DMS 273 (cell line): ENCODE measurements around the gene OR4D2.
"Not testable (repeated sequence)": the region's sequence is repeated elsewhere in the genome, so short reads cannot be mapped to it uniquely, and the experiment has no call there.

Experiments used
- DNase-seq: peaks from one replicate; lab custom pipeline; 2025; ENCODE audit not compliant: unreplicated experiment; lab: John Stamatoyannopoulos, UW

Gene OR4D2

GRCh38 chr17:58166682-58167081, at the start of gene OR4D2:
Gene OR4D2, plus strand, starts transcription at chr17:58166982. Its CDS starts 2,674 bp downstream, at chr17:58169656.
- no peak for DNase-seq

DNA sequence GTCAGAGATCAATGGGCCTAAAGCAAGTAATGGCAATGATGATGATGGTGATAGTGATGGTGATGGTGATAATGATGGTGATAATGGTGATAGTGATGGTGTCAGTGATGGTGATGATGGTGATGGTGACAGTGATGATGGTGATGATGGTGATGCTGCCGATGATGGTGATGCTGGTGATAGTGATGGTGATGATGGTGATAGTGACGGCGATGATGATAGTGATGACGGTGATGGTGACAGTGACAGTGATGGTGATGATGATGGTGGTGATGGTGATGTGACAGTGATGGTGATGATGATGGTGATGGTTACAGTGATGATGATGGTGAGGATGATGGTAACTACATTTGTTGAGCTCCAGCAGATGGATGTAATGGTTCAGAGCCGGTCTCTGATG, 49.4 kb upstream of the OR4D2 start:
- DNase-seq: no peak

GRCh38 chr17:58119491-58119890, 47.3 kb upstream of the OR4D2 start:
- no peak for DNase-seq

DNA sequence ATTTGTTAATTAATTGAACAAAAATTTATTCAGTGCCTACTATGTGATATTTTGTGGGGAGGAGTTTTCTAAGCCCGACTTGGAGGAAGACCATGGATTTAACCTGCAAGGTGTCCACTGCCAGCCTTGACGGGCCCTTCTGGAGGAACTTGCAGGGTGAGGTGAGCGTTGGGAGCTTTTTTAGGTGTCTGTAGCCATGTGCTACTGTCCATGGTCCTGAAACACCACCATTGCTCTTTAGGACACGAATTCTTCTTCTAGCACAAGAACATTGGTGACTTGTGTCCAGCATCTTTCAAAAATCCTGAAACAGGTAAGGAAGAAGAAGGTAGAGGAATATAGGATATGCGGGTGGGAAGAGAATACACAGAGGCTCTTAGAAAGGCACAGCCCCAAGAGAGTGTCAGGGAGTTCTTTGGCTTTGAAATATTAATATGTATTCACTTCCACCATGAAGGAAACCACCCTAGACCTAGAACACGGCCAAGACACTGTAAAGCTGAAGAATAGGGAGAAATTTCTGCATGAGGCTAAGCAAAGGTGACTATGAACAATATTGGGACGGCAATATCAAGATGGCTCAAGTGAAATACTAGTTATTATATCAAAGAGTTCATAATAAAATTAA, 46.5 kb upstream of the OR4D2 start:
- peak; percentile 59 for DNase-seq

DNA sequence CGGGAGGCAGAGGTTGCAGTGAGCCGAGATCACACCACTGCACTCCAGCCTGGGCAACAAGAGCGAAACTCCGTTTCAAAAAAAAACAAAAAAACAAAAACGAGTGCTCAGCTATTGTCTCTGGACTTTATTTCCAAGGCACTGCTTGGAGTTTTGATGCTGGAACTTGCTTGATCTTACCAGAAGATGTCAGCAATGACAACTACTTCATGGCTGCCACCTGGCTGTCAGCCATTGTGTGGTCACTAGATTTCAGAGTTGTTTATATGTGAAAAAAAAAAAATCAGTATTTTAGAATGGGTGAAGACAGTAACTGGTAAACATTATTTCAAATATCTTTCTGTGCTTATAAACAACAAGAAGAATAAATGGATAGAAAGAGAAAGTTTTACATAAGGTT, 44.9 kb upstream of the OR4D2 start:
- DNase-seq: peak; percentile 77

- no peak for DNase-seq
Measured at GRCh38 chr17:58127846-58128245, 38.9 kb upstream of the OR4D2 start.

DNA sequence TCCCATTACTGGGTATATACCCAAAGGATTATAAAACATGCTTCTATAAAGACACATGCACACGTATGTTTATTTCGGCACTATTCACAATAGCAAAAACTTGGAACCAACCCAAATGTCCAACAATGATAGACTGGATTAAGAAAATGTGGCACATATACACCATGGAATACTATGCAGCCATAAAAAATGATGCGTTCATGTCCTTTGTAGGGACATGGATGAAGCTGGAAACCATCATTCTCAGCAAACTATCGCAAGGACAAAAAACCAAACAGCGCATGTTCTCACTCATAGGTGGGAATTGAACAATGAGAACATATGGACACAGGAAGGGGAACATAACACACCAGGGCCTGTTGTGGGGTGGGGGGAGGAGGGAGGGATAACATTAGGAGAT, 34.1 kb upstream of the OR4D2 start:
- not testable (repeated sequence) for DNase-seq

- peak; percentile 48 for DNase-seq
Measured at GRCh38 chr17:58136669-58137279, 30.0 kb upstream of the OR4D2 start.

DNA sequence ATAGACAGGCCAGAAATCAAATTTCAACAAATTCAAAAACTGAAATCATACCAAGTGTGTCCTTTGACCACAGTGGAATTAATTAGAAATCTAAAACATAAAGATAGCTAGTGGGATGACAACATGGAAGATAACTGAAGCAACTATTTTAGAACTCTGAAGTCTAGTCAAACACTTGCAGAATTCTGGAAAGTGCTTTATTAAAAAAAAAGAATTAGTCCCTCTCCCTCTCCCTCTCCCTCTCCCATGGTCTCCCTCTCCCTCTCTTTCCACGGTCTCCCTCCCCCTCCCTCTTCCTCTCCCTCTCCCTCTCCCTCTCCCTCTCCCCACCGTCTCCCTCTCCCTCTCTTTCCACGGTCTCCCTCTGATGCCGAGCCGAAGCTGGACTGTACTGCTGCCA, 25.3 kb upstream of the OR4D2 start:
- no peak for DNase-seq

- not testable (repeated sequence) for DNase-seq
Measured at GRCh38 chr17:58143335-58143734, 23.4 kb upstream of the OR4D2 start.

DNA sequence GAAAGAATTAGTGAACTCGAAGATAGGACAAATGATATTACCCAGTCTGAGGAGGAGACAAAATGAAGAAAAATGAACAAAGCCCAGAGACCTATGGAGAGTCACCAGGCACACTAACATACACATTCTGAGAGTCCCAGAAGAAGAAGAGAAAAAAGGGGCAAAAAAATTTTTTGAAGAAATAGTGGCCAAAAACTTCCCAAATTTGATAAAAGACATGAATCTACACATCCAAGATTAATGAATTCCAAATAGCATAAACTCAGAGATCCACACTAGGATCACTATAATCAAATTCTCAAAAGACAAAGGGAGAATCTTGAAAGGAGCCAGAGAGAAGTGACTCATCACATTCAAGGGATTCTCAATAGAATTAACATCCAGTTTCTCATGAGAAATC, 22.0 kb upstream of the OR4D2 start:
- no peak for DNase-seq

DNA sequence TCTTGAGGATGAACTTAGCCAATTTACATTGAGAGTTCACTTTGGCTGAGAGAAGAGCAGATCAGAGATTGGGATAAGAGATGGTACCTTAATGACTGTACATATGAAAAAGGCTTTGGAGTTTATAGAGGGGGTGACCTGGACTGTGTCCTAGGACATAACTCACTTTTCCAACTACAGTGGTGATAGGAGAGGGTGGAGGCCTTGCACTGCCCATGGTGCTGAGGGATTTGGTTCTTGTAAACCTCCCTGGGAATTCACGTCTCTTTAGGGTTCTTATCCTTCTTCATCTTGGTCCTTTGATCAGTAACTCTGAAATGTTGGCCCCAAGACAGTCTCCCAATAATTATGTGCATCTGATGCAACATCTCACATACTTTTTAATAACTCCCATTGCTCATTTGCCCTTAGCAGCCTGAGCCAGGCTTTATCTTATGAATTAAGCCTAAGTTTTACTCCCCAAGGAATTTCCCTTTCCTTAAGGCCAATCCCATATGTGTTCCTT, 18.8 kb upstream of the OR4D2 start, which contains the start of gene OR4D1:
Gene OR4D1, plus strand, starts transcription at position 455 of the 505 bp plus-strand sequence. CDS start 6,770 bp downstream, outside the sequence.
- DNase-seq: no peak

DNA sequence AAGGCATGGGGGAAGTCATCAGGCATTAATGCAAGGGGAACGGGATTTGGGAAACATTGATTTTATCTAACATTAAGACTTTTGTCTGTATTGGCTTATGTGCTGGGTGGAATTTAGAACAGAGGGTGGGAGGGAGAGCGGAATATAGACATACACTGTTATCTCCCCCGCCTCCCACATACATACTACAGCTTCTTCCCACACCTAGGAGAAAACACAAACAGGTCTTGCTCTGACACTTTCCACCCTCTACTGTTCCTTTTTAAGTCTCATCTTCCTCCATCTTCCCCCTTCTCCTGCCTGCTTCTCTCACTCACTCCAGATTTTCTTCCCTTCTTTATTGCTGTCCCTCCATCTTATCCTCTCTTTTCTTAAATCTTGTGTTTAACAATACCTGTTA, 18.2 kb upstream of the OR4D2 start:
- no peak for DNase-seq

DNA sequence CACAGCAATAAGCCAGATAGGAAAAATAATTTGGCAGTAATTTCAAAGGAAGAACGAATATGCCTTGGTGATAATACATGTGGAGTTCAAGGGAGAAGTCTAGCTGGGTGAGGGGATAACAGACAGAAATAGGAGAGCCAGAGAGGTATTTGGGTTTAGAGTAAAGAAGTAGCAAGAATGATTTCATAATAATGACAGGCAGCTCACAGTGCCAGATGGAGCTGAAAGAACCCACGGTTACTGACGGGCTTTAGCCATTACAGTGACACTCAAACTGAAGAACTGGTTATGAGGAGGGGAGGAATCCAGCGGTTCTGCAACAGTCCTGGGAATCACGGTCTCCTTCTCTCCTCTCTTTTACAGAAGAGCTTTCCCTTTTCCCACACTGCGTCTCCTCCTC, 16.4 kb upstream of the OR4D2 start:
- DNase-seq: peak; percentile 15

DNA sequence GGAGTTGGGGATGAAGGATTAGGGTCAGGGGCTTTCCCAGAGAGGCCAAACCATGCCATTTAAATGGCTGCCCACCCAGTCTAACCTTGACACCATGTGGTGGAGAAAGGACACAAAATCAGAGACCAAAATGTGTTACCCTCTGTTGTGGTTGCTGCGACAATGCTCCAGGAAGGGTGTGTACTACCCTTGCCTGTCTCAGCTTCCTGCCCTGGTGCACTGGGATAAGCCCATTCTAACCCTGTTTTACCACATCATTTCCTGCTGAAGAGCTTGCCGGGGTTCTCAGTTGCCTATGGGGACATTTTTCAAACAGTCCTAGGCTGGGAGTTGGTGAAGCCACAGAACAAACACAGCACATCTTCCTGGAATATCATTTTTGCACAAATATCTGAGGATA, 13.7 kb upstream of the OR4D2 start:
- no peak for DNase-seq

GRCh38 chr17:58153671-58154070, 13.1 kb upstream of the OR4D2 start:
- no peak for DNase-seq

DNA sequence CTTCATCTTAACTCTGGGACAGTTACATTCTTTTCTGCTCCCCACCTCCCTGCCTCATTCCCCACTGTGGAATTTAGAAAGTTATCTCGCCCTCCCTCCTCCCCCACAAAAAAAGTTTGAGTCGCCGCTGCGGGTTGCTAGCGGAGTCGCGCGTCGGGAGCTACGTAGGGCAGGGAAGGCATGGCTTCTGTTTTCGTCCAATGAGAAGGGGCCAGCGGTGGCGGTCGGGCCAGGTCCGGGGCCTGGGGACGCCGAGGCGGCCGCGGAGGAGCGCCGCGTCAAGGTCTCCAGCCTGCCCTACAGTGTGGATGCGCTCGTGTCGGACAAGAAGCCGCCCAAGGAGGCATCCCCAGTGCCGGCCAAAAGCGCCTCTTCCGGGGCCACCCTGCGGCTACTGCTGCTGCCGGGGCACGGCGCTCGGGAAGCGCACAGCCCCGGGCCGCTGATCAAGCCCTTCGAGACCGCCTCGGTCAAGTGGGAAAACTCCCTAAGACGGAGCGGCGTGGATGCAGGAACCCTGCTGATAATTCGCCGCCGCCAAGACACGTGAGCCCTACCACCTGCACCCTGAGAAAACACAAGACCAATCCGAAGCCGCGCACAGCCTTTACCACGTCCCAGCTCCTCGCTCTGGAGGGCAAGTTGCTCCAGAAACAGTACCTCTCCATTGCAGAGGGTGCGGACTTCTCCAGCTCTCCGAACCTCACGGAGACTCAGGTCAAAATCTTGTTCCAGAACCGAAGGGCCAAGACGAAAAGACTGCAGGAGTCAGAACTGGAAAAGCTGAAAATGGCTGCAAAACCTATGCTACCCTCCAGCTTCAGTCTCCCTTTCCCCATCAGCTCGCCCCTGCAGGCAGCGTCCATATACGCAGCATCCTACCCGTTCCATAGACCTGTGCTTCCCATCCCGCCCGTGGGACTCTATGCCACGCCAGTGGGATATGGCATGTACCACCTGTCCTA, 9.7 kb upstream of the OR4D2 start:
- peak; percentile 77 for DNase-seq

DNA sequence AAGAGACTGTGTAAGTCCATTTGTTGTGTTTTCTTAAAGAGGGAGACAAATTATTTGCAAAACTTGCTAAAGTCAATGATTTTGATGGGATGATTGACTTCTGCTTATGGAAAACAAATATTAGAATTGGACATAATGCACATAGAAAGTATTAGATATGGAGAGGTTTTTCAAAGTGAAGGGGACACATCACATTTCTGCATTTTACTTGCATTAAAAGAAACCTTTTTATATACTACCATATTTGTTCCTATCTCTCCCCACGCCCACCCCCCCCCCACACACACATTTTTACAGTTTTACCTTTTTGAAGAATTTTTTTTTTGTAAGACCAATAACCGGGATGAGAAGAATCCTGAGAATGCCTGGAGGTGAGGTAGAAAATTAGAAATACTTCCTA, 8.6 kb upstream of the OR4D2 start:
- DNase-seq: no peak

GRCh38 chr17:58161566-58161965, 5.2 kb upstream of the OR4D2 start:
- no peak for DNase-seq

- no peak for DNase-seq
Measured at GRCh38 chr17:58165981-58166380, 801 bp upstream of the OR4D2 start.

DNA sequence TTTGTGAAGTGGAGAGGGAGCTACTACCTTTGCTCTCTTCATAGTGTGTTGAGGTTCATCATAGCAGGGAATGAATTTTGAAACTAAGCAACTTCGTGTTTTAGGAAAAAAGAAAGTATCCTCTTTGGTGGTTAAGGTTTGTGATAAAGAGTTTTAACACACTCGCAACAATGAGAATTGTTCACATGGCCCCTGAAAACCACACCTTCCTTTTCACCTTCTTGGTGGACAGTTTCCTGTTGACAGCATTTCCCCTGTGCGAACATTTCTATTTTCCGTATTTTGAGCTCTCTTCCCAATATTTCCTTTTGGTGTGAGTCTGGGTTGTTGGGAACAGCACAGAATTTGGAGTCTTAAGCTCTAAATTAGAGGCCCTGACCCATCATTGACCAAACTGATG, 3.8 kb downstream of the OR4D2 start:
- no peak for DNase-seq
